ENCODE data around the gene ADAMTS17. TPM values are rescaled to one million over a fixed set of nuclear protein-coding genes. Genes with fewer than 3 reads are reported as not detected.

ADAMTS17 gene
- total RNA-seq, 1 donor from 2014 or later, result 10.6 TPM

- no peak for DNase-seq (ENCODE audit: low spot score)
Measured at GRCh38 chr15:100108846-100109245, 232.9 kb downstream of the ADAMTS17 start.

GRCh38 chr15:100108346-100108745 lies 233.4 kb downstream of the ADAMTS17 start:
- DNase-seq (ENCODE audit: low spot score), result no peak

- DNase-seq (ENCODE audit: low spot score), result no peak
Measured at GRCh38 chr15:100107606-100108225, 234.1 kb downstream of the ADAMTS17 start.

GRCh38 chr15:100107151-100107550 lies 234.6 kb downstream of the ADAMTS17 start:
- DNase-seq (ENCODE audit: low spot score), result no peak

GRCh38 chr15:100106732-100107131 lies 235.0 kb downstream of the ADAMTS17 start:
- peak; percentile 31 for DNase-seq (ENCODE audit: low spot score)

GRCh38 chr15:100105101-100105500 lies 236.7 kb downstream of the ADAMTS17 start:
- peak; percentile 9 for DNase-seq (ENCODE audit: low spot score)

- peak; percentile 7 for DNase-seq (ENCODE audit: low spot score)
Measured at GRCh38 chr15:100104245-100104644, 237.5 kb downstream of the ADAMTS17 start.

- peak; percentile 41 for DNase-seq (ENCODE audit: low spot score)
Measured at GRCh38 chr15:100103828-100104227, 237.9 kb downstream of the ADAMTS17 start.

GRCh38 chr15:100101426-100102089 lies 240.2 kb downstream of the ADAMTS17 start:
- DNase-seq (ENCODE audit: low spot score), result no peak

- no peak for DNase-seq (ENCODE audit: low spot score)
Measured at GRCh38 chr15:100100926-100101325, 240.8 kb downstream of the ADAMTS17 start.

GRCh38 chr15:100099976-100100375 lies 241.8 kb downstream of the ADAMTS17 start:
- no peak for DNase-seq (ENCODE audit: low spot score)

GRCh38 chr15:100098705-100099104 lies 243.1 kb downstream of the ADAMTS17 start:
- no peak for DNase-seq (ENCODE audit: low spot score)

- DNase-seq (ENCODE audit: low spot score), result no peak
Measured at GRCh38 chr15:100097342-100098127, 244.2 kb downstream of the ADAMTS17 start.

GRCh38 chr15:100096700-100097099 lies 245.1 kb downstream of the ADAMTS17 start:
- no peak for DNase-seq (ENCODE audit: low spot score)

- no peak for DNase-seq (ENCODE audit: low spot score)
Measured at GRCh38 chr15:100096248-100096600, 245.6 kb downstream of the ADAMTS17 start.

GRCh38 chr15:100095541-100096247 lies 246.1 kb downstream of the ADAMTS17 start:
- no peak for DNase-seq (ENCODE audit: low spot score)

GRCh38 chr15:100094127-100094510 lies 247.7 kb downstream of the ADAMTS17 start:
- no peak for DNase-seq (ENCODE audit: low spot score)

GRCh38 chr15:100093211-100094126 lies 248.3 kb downstream of the ADAMTS17 start:
- DNase-seq (ENCODE audit: low spot score), result no peak

- no peak for DNase-seq (ENCODE audit: low spot score)
Measured at GRCh38 chr15:100092034-100092433, 249.7 kb downstream of the ADAMTS17 start.

GRCh38 chr15:100090411-100090810 lies 251.4 kb downstream of the ADAMTS17 start:
- no peak for DNase-seq (ENCODE audit: low spot score)

Measured in ureter (tissue), 1 donor.